Loucy (cell line): ENCODE measurements around the gene ADM.

Experiments
- EZH2phosphoT487 ChIP-seq: fragments of 200-600 bp; IDR thresholded peaks from 2 replicates; pipeline ENCODE4 v1.6.1; 2018; ENCODE audit warnings: antibody characterized with exemption, mild to moderate bottlenecking, moderate library complexity, borderline replicate concordance
- TF ChIP-seq, protein P1 (sequence below): fragments of 200-600 bp; sonication (generic); conservative IDR thresholded peaks from 2 replicates; pipeline ENCODE4 v1.5.1; 2014; ENCODE audit warnings: mild to moderate bottlenecking, antibody characterized with exemption, low read length

DNA sequence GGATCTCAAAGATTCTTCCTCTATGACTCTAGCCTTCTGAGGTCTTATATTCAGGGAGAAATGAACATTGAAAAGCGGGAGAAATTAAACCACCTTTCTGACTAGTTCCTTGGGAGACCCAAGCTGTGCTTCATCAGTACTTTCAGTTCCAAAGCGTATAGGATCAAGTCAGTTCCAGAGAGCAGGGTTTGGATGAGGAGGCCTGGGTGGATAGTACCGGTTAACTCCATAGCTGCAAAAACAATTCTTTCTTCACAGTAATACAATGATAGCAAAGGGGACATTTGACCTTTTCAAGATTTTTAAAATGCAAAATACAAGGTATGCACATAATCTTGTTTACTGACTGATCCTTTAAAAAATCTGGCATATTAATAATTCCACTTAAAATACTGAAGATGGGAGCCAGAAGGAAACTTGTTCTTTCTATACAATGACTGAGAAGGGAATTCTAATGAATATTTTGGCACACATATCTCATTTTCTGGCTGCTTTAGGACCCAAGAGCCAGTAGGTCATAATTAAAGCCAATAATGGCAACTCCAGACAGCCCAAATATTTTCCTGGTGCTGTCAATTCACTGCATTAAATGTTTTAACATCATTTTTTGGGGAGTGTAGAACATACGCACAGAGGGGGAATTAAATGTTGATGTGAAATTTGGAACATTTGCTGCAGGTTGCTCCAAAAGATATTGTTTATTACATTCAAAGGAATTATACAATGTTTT is 16.0 kb downstream of the ADM start:
- TF ChIP-seq, protein P1, sequence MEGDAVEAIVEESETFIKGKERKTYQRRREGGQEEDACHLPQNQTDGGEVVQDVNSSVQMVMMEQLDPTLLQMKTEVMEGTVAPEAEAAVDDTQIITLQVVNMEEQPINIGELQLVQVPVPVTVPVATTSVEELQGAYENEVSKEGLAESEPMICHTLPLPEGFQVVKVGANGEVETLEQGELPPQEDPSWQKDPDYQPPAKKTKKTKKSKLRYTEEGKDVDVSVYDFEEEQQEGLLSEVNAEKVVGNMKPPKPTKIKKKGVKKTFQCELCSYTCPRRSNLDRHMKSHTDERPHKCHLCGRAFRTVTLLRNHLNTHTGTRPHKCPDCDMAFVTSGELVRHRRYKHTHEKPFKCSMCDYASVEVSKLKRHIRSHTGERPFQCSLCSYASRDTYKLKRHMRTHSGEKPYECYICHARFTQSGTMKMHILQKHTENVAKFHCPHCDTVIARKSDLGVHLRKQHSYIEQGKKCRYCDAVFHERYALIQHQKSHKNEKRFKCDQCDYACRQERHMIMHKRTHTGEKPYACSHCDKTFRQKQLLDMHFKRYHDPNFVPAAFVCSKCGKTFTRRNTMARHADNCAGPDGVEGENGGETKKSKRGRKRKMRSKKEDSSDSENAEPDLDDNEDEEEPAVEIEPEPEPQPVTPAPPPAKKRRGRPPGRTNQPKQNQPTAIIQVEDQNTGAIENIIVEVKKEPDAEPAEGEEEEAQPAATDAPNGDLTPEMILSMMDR = no peak
- no peak for TF ChIP-seq EZH2phosphoT487
